Esophagus muscularis mucosa (tissue), 4 donors: ENCODE results near the gene KCNAB1.

ENCODE experiments used
- CTCF ChIP-seq, 3 experiments: fragments of 200-600 bp in 2 of 3; fragments of 450-650 bp in 1 of 3; sonication (generic) in 2 of 3; IDR thresholded peaks; one replicate each; pipeline ENCODE4 v1.5.1; 2017 to 2019; ENCODE audit warnings: antibody characterized with exemption in 3 of 3, mild to moderate bottlenecking in 2 of 3, moderate library complexity in 1 of 3
- EP300 ChIP-seq: sonication (generic); formaldehyde crosslinking; IDR thresholded peaks from one replicate; pipeline ENCODE4 v1.6.1; 2017; ENCODE audit warnings: antibody characterized with exemption
- POLR2A ChIP-seq: fragments of 450-650 bp; IDR thresholded peaks from one replicate; pipeline ENCODE4 v1.6.1; 2017; ENCODE audit warnings: antibody characterized with exemption, moderate library complexity, mild to moderate bottlenecking, low read depth
- POLR2AphosphoS5 ChIP-seq, 2 donors: sonication (generic); formaldehyde crosslinking; IDR thresholded peaks; one replicate each; pipeline ENCODE4 v1.6.1; 2017; ENCODE audit warnings: antibody characterized with exemption in 2 of 2

- TF ChIP-seq CTCF (IDR thresholded peaks at IDR 0.05) (no peak), POLR2A (no peak), POLR2AphosphoS5 (IDR thresholded peaks at IDR 0.05) (no peak), EP300 (no peak)
Observed at GRCh38 chr3:156107504-156107903, 12.9 kb upstream of the KCNAB1 start.
